ENCODE data around the gene SERTAD3.
A peak's percentile ranks its signal among the peaks of the same experiment; 100 is the strongest.

DNA sequence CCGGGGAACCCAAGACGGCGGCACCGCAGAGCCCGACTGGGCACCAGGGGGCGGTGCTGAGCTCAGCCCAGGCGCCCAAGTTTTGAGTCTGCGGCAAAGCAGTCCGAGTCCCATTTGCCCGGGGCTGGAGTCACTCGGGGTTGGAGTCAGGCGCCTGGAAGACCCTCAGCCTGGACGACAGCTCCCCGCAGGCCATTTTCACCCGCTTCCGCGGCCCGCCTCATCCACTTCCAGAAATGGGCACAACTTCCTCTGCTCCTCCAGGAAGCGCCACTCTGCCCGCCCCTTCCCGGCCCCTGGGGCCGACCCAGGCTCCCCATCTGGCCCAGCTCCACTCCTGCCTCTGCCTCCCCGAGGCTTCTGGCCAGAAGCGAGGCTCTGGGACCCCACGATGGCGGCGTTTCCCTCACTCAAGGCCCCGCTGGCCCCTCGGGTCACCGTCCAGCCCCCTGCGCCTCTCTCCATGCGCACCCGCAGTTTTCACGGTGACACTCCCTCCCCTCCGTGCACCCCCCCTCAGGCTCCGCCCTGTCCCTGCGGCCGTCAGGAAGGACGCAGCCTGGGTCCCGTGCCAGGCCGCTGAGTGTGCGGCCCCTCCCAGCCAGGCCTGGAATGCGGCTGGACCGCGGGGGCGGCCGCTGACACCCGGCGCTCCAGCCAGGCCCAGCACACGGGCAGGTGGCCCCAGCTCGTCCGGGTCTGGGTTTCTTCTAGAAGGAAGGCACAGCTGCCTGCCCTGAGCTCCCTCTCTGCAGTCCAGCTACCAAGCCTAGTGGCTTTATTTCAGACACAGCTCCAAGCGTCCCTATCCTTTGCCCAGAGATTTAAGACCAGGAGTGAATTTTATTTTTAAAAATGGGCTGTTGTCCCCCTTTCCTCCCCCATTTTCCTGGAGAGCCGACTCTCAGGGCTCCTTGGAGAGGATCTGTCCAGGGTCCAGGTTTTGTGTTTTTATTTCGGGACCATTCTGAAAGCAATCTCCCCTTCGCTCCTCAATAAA, 23.1 kb downstream of the SERTAD3 start:
- TF ChIP-seq, protein P1, sequence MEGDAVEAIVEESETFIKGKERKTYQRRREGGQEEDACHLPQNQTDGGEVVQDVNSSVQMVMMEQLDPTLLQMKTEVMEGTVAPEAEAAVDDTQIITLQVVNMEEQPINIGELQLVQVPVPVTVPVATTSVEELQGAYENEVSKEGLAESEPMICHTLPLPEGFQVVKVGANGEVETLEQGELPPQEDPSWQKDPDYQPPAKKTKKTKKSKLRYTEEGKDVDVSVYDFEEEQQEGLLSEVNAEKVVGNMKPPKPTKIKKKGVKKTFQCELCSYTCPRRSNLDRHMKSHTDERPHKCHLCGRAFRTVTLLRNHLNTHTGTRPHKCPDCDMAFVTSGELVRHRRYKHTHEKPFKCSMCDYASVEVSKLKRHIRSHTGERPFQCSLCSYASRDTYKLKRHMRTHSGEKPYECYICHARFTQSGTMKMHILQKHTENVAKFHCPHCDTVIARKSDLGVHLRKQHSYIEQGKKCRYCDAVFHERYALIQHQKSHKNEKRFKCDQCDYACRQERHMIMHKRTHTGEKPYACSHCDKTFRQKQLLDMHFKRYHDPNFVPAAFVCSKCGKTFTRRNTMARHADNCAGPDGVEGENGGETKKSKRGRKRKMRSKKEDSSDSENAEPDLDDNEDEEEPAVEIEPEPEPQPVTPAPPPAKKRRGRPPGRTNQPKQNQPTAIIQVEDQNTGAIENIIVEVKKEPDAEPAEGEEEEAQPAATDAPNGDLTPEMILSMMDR (optimal IDR thresholded peaks at IDR 0.05 in 1 of 3, IDR thresholded peaks at IDR 0.05 in 1 of 3, conservative IDR thresholded peaks at IDR 0.05 in 1 of 3; ENCODE audit: extremely low read depth in 1 of 3, insufficient read depth in 2 of 3, low read length in 3 of 3): peak; percentile 75 to 99 (median 80)
- no peak for TF ChIP-seq EZH2 (IDR thresholded peaks at IDR 0.05; ENCODE audit: low read length)
